Measurements from ENCODE around the gene OSTM1. TPM values are rescaled to one million over a fixed set of nuclear protein-coding genes. Genes with fewer than 3 reads are reported as not detected.

Gene OSTM1
- total RNA-seq, 1 donor from 2014 or later = 16.8 TPM

- Mint-ChIP-seq H3K4me3 (no peak overlapping the region), H3K9me3 (no peaks in the 10 kb centered on the region), H3K27ac (no peak overlapping the region), H3K36me3 (ENCODE audit: low read depth) (no peaks in the 10 kb centered on the region), H3K27me3 (peaks cover 53% of the 10 kb centered on the region), H3K4me1 (peaks cover 3% of the 10 kb centered on the region)
- DNase-seq = no peak
- intact Hi-C loops (cut with micrococcal nuclease) = no loop called here
Observed at GRCh38 chr6:108080010-108080780, 5.7 kb upstream of the OSTM1 start.

GRCh38 chr6:108078191-108078590, 3.6 kb upstream of the OSTM1 start:
- intact Hi-C loops (cut with micrococcal nuclease) = loop anchor here (10.0 kb wide), 1 partner anchor 187 kb away; the partner anchor contains the start of gene SNX3
- H3K27ac Mint-ChIP-seq = no peak overlapping the region
- no peak for DNase-seq
- peaks cover 50% of the 10 kb centered on the region for H3K27me3 Mint-ChIP-seq
- H3K4me3 Mint-ChIP-seq = no peak overlapping the region
- peaks cover 8% of the 10 kb centered on the region for H3K4me1 Mint-ChIP-seq
- peaks cover 3% of the 10 kb centered on the region for H3K36me3 Mint-ChIP-seq (ENCODE audit: low read depth)
- no peaks in the 10 kb centered on the region for H3K9me3 Mint-ChIP-seq

GRCh38 chr6:108074057-108074358, 533 bp downstream of the OSTM1 start:
- DNase-seq = no peak
- H3K27ac Mint-ChIP-seq = peak overlapping the region; percentile 66
- intact Hi-C loops (cut with micrococcal nuclease) = loop anchor here (2.0 to 10.0 kb wide), 2 partner anchors 115 to 191 kb away; partner anchors contain the start of genes SEC63 and SNX3
- H3K27me3 Mint-ChIP-seq = peaks cover 16% of the 10 kb centered on the region
- H3K9me3 Mint-ChIP-seq = no peaks in the 10 kb centered on the region
- H3K4me1 Mint-ChIP-seq = peaks cover 12% of the 10 kb centered on the region
- peak overlapping the region; percentile 81 for H3K4me3 Mint-ChIP-seq
- H3K36me3 Mint-ChIP-seq (ENCODE audit: low read depth) = peaks cover 6% of the 10 kb centered on the region

GRCh38 chr6:108071736-108072276, 2.7 kb downstream of the OSTM1 start:
- Mint-ChIP-seq H3K27me3 (peaks cover under 1% of the 10 kb centered on the region), H3K27ac (no peak overlapping the region), H3K4me3 (no peak overlapping the region), H3K36me3 (ENCODE audit: low read depth) (peaks cover 6% of the 10 kb centered on the region), H3K9me3 (no peaks in the 10 kb centered on the region), H3K4me1 (peaks cover 12% of the 10 kb centered on the region)
- intact Hi-C loops (cut with micrococcal nuclease) = loop anchor here (10.0 kb wide), 1 partner anchor 193 kb away; the partner anchor contains the start of gene SNX3
- no peak for DNase-seq

GRCh38 chr6:108068618-108069017, 5.9 kb downstream of the OSTM1 start:
- peak; percentile 75 for DNase-seq
- Mint-ChIP-seq H3K4me3 (no peak overlapping the region), H3K4me1 (peaks cover 8% of the 10 kb centered on the region), H3K9me3 (no peaks in the 10 kb centered on the region), H3K27me3 (no peaks in the 10 kb centered on the region), H3K36me3 (ENCODE audit: low read depth) (peaks cover 7% of the 10 kb centered on the region), H3K27ac (no peak overlapping the region)
- intact Hi-C loops (cut with micrococcal nuclease) = no loop called here

- H3K4me1 Mint-ChIP-seq = peaks cover 4% of the 10 kb centered on the region
- intact Hi-C loops (cut with micrococcal nuclease) = no loop called here
- DNase-seq = no peak
- H3K27ac Mint-ChIP-seq = no peak overlapping the region
- peaks cover 4% of the 10 kb centered on the region for H3K36me3 Mint-ChIP-seq (ENCODE audit: low read depth)
- no peak overlapping the region for H3K4me3 Mint-ChIP-seq
- H3K27me3 Mint-ChIP-seq = no peaks in the 10 kb centered on the region
- H3K9me3 Mint-ChIP-seq = no peaks in the 10 kb centered on the region
Observed at GRCh38 chr6:108068182-108068581, 6.4 kb downstream of the OSTM1 start.

GRCh38 chr6:108052706-108053105, 21.8 kb downstream of the OSTM1 start:
- no peaks in the 10 kb centered on the region for H3K4me1 Mint-ChIP-seq
- intact Hi-C loops (cut with micrococcal nuclease) = no loop called here
- peaks cover 13% of the 10 kb centered on the region for H3K36me3 Mint-ChIP-seq (ENCODE audit: low read depth)
- H3K9me3 Mint-ChIP-seq = no peaks in the 10 kb centered on the region
- DNase-seq = no peak
- H3K27ac Mint-ChIP-seq = no peak overlapping the region
- no peaks in the 10 kb centered on the region for H3K27me3 Mint-ChIP-seq
- no peak overlapping the region for H3K4me3 Mint-ChIP-seq

- no peak overlapping the region for H3K27ac Mint-ChIP-seq
- H3K4me1 Mint-ChIP-seq = no peaks in the 10 kb centered on the region
- no peak for DNase-seq
- no peak overlapping the region for H3K4me3 Mint-ChIP-seq
- H3K27me3 Mint-ChIP-seq = no peaks in the 10 kb centered on the region
- H3K9me3 Mint-ChIP-seq = no peaks in the 10 kb centered on the region
- intact Hi-C loops (cut with micrococcal nuclease) = no loop called here
- peaks cover 21% of the 10 kb centered on the region for H3K36me3 Mint-ChIP-seq (ENCODE audit: low read depth)
Observed at GRCh38 chr6:108051481-108051880, 23.1 kb downstream of the OSTM1 start.

- Mint-ChIP-seq H3K27me3 (no peaks in the 10 kb centered on the region), H3K4me3 (no peak overlapping the region), H3K4me1 (no peaks in the 10 kb centered on the region), H3K9me3 (no peaks in the 10 kb centered on the region), H3K36me3 (ENCODE audit: low read depth) (peaks cover 22% of the 10 kb centered on the region), H3K27ac (no peak overlapping the region)
- intact Hi-C loops (cut with micrococcal nuclease) = no loop called here
- DNase-seq = no peak
Observed at GRCh38 chr6:108039681-108040080, 34.9 kb downstream of the OSTM1 start.

- Mint-ChIP-seq H3K27me3 (no peaks in the 10 kb centered on the region), H3K4me1 (no peaks in the 10 kb centered on the region), H3K4me3 (no peak overlapping the region), H3K36me3 (ENCODE audit: low read depth) (peaks cover 22% of the 10 kb centered on the region), H3K27ac (no peak overlapping the region), H3K9me3 (no peaks in the 10 kb centered on the region)
- DNase-seq = no peak
- intact Hi-C loops (cut with micrococcal nuclease) = no loop called here
Observed at GRCh38 chr6:108036884-108037283, 37.7 kb downstream of the OSTM1 start.

GRCh38 chr6:108031968-108032367, 42.6 kb downstream of the OSTM1 start:
- intact Hi-C loops (cut with micrococcal nuclease) = no loop called here
- no peaks in the 10 kb centered on the region for H3K9me3 Mint-ChIP-seq

GRCh38 chr6:108030211-108030610, 44.3 kb downstream of the OSTM1 start:
- Mint-ChIP-seq H3K9me3 (no peaks in the 10 kb centered on the region), H3K4me3 (no peak overlapping the region), H3K4me1 (no peaks in the 10 kb centered on the region), H3K36me3 (ENCODE audit: low read depth) (no peaks in the 10 kb centered on the region), H3K27me3 (no peaks in the 10 kb centered on the region), H3K27ac (no peak overlapping the region)
- DNase-seq = no peak
- intact Hi-C loops (cut with micrococcal nuclease) = no loop called here

More at GRCh38 chr6:108031968-108032367, 42.6 kb downstream of the OSTM1 start:
- DNase-seq = no peak
- no peaks in the 10 kb centered on the region for H3K4me1 Mint-ChIP-seq
- no peak overlapping the region for H3K4me3 Mint-ChIP-seq
- no peaks in the 10 kb centered on the region for H3K27me3 Mint-ChIP-seq
- no peak overlapping the region for H3K27ac Mint-ChIP-seq
- peaks cover 4% of the 10 kb centered on the region for H3K36me3 Mint-ChIP-seq (ENCODE audit: low read depth)

GRCh38 chr6:108029226-108029921, 45.2 kb downstream of the OSTM1 start:
- no peaks in the 10 kb centered on the region for H3K36me3 Mint-ChIP-seq (ENCODE audit: low read depth)
- no peak overlapping the region for H3K27ac Mint-ChIP-seq
- H3K4me1 Mint-ChIP-seq = no peaks in the 10 kb centered on the region
- DNase-seq = no peak
- no peak overlapping the region for H3K4me3 Mint-ChIP-seq
- intact Hi-C loops (cut with micrococcal nuclease) = no loop called here
- H3K9me3 Mint-ChIP-seq = no peaks in the 10 kb centered on the region
- no peaks in the 10 kb centered on the region for H3K27me3 Mint-ChIP-seq

- DNase-seq = no peak
- intact Hi-C loops (cut with micrococcal nuclease) = no loop called here
- Mint-ChIP-seq H3K4me3 (no peak overlapping the region), H3K9me3 (no peaks in the 10 kb centered on the region), H3K27me3 (no peaks in the 10 kb centered on the region), H3K27ac (no peak overlapping the region), H3K36me3 (ENCODE audit: low read depth) (no peaks in the 10 kb centered on the region), H3K4me1 (no peaks in the 10 kb centered on the region)
Observed at GRCh38 chr6:108027594-108027993, 46.9 kb downstream of the OSTM1 start.
